Activated T-helper 2 cell treated with anti-CD3 and anti-CD28 coated beads, Interferon-gamma antibody, Interleukin-2, Interleukin-4, amounts not matched to agents 10 μg/mL and 5 μg/mL and 100 μg/mL, durations not matched to agents 14 hours and 24 hours and 36 hours (primary cell): ENCODE data around the gene KCTD6. TPM values are rescaled to one million over a fixed set of nuclear protein-coding genes. Genes with fewer than 3 reads are reported as not detected.

Experiments used
- DNase-seq: peaks from one replicate; pipeline ENCODE4 v3.0.0; 2021; ENCODE audit warnings: low spot score
- H3K27ac Mint-ChIP-seq: one replicate; pipeline ENCODE4 v1.8.0; 2021; ENCODE audit warnings: mixed read lengths
- H3K27me3 Mint-ChIP-seq: one replicate; pipeline ENCODE4 v1.8.0; 2021; ENCODE audit warnings: low read depth, mixed read lengths
- H3K36me3 Mint-ChIP-seq: one replicate; pipeline ENCODE4 v1.8.0; 2021; ENCODE audit warnings: low read depth, mixed read lengths
- H3K4me1 Mint-ChIP-seq: one replicate; pipeline ENCODE4 v1.8.0; 2021; ENCODE audit warnings: low read depth, mixed read lengths
- H3K4me3 Mint-ChIP-seq: one replicate; pipeline ENCODE4 v1.8.0; 2021; ENCODE audit warnings: low read depth, mild to moderate bottlenecking, moderate library complexity, mixed read lengths
- H3K9me3 Mint-ChIP-seq: one replicate; pipeline ENCODE4 v1.8.0; 2021; ENCODE audit warnings: mixed read lengths
- intact Hi-C: fragments of 100-400 bp; cut with micrococcal nuclease; formaldehyde crosslinking; loops from one replicate; pipeline ENCODE4 v1.15.1; 2023
- total RNA-seq: library from RNA; stranded (reverse); gene quantifications from 2 replicates; pipeline ENCODE4 v1.2.3, GENCODE V29; 2022

Gene KCTD6
- total RNA-seq = 7.2 and 8.7 TPM in 2 replicates

GRCh38 chr3:58491506-58492402 lies at the start of gene KCTD6:
TSS of gene KCTD6 (plus strand) at chr3:58492096. CDS start at chr3:58498756, 6,660 bp downstream.
- peaks cover 35% of the 10 kb centered on the region for H3K27me3 Mint-ChIP-seq
- intact Hi-C loops = loop anchor here (1.0 to 10.0 kb wide), 7 partner anchors 20 to 257 kb away; partner anchors contain the start of genes ABHD6, HTD2, PDHB and RPP14
- peak within 1 kb of the TSS; percentile 84 for H3K27ac Mint-ChIP-seq
- no peaks in the 10 kb centered on the region for H3K9me3 Mint-ChIP-seq
- no peaks in the 10 kb centered on the region for H3K36me3 Mint-ChIP-seq
- H3K4me3 Mint-ChIP-seq = peak within 1 kb of the TSS; percentile 96
- peak; percentile 87 for DNase-seq
- H3K4me1 Mint-ChIP-seq = peaks cover 37% of the 10 kb centered on the region

GRCh38 chr3:58452176-58452575 lies 39.7 kb upstream of the KCTD6 start:
- intact Hi-C loops = no loop called here
- Mint-ChIP-seq H3K4me3 (no peak overlapping the region), H3K4me1 (peaks cover 2% of the 10 kb centered on the region), H3K36me3 (peaks cover 2% of the 10 kb centered on the region), H3K27me3 (peaks cover 4% of the 10 kb centered on the region), H3K27ac (no peak overlapping the region), H3K9me3 (peaks cover 30% of the 10 kb centered on the region)
- DNase-seq = no peak

DNA sequence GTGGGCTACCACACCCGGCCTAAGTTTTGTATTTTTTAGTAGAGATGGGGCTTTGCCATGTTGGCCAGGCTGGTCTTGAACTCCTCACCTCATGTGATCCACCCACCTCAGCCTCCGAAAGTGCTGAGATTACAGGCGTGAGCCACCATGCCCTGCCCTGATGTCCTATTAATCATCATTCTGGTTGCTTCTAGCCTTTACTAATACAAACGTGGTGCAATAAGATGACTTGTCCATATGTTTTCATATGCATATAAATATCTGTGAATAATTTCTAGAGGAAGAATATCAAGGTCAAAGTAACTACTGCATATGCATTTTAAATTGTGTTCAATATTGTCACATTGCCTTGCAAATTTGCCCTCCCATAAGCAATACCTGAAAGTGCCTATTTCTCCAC lies 32.7 kb upstream of the KCTD6 start:
- peaks cover 17% of the 10 kb centered on the region for H3K9me3 Mint-ChIP-seq
- H3K4me1 Mint-ChIP-seq = peaks cover 12% of the 10 kb centered on the region
- no peaks in the 10 kb centered on the region for H3K36me3 Mint-ChIP-seq
- H3K27me3 Mint-ChIP-seq = peaks cover 4% of the 10 kb centered on the region
- intact Hi-C loops = no loop called here
- no peak overlapping the region for H3K4me3 Mint-ChIP-seq
- DNase-seq = no peak
- H3K27ac Mint-ChIP-seq = no peak overlapping the region

DNA sequence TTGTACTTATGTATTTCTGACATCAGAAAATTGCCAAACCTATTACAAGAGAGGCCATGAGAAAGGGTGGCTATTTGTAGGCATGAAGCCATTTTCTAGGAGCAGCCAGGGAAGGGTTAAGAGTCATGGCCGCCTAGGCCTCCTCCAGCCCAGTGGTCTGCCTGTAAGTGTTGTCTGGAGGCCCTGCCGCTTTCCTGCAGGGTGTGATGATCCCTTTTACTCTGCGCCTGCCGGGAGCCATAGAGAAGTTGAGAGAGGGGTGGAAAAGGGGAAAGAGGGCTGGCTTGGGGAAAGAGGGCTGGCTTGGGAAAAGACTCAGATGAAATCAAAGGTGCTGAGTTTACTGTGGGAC lies 29.1 kb upstream of the KCTD6 start:
- Mint-ChIP-seq H3K27me3 (peaks cover 4% of the 10 kb centered on the region), H3K36me3 (no peaks in the 10 kb centered on the region), H3K4me1 (peaks cover 19% of the 10 kb centered on the region), H3K27ac (no peak overlapping the region), H3K4me3 (no peak overlapping the region), H3K9me3 (no peaks in the 10 kb centered on the region)
- no peak for DNase-seq
- intact Hi-C loops = loop anchor here (1.0 kb wide), 3 partner anchors 8 to 69 kb away; no protein-coding TSS in a partner anchor

- peaks cover 19% of the 10 kb centered on the region for H3K4me1 Mint-ChIP-seq
- no peak overlapping the region for H3K27ac Mint-ChIP-seq
- no peak overlapping the region for H3K4me3 Mint-ChIP-seq
- intact Hi-C loops = loop anchor here (1.0 kb wide), 3 partner anchors 8 to 69 kb away; no protein-coding TSS in a partner anchor
- DNase-seq = peak; percentile 61
- no peaks in the 10 kb centered on the region for H3K36me3 Mint-ChIP-seq
- H3K27me3 Mint-ChIP-seq = peaks cover 4% of the 10 kb centered on the region
- no peaks in the 10 kb centered on the region for H3K9me3 Mint-ChIP-seq
Observed at GRCh38 chr3:58463181-58463941, 28.5 kb upstream of the KCTD6 start.

DNA sequence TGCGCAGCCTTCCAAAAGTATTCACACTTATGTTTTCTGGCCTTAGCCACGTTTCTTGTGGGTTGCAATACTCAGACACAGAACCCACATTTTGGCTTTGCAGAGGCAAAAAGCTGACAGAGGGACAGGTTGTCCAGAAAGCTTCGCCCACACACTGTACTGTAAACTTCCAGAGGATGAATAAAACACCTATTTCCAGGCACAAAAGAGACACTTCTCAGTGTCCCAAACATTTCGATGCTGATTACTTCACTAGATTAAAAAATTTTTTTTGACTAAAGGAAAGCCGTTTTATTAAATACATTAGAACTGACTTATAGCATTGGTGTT lies 28.0 kb upstream of the KCTD6 start:
- H3K36me3 Mint-ChIP-seq = no peaks in the 10 kb centered on the region
- H3K27ac Mint-ChIP-seq = no peak overlapping the region
- H3K9me3 Mint-ChIP-seq = no peaks in the 10 kb centered on the region
- peaks cover 21% of the 10 kb centered on the region for H3K4me1 Mint-ChIP-seq
- intact Hi-C loops = loop anchor here (1.0 kb wide), 3 partner anchors 7 to 68 kb away; no protein-coding TSS in a partner anchor
- peaks cover 4% of the 10 kb centered on the region for H3K27me3 Mint-ChIP-seq
- no peak for DNase-seq
- no peak overlapping the region for H3K4me3 Mint-ChIP-seq

- H3K4me1 Mint-ChIP-seq = peaks cover 25% of the 10 kb centered on the region
- peaks cover 4% of the 10 kb centered on the region for H3K27me3 Mint-ChIP-seq
- H3K4me3 Mint-ChIP-seq = no peak overlapping the region
- no peaks in the 10 kb centered on the region for H3K36me3 Mint-ChIP-seq
- H3K27ac Mint-ChIP-seq = no peak overlapping the region
- intact Hi-C loops = no loop called here
- H3K9me3 Mint-ChIP-seq = no peaks in the 10 kb centered on the region
- no peak for DNase-seq
Observed at GRCh38 chr3:58464866-58465265, 27.0 kb upstream of the KCTD6 start.

- Mint-ChIP-seq H3K36me3 (no peaks in the 10 kb centered on the region), H3K4me1 (peaks cover 41% of the 10 kb centered on the region), H3K27ac (no peak overlapping the region), H3K27me3 (no peaks in the 10 kb centered on the region), H3K9me3 (no peaks in the 10 kb centered on the region), H3K4me3 (no peak overlapping the region)
- DNase-seq = no peak
- intact Hi-C loops = no loop called here
Observed at GRCh38 chr3:58466899-58467563, 24.9 kb upstream of the KCTD6 start.

GRCh38 chr3:58469096-58469495 lies 22.8 kb upstream of the KCTD6 start:
- H3K27me3 Mint-ChIP-seq = no peaks in the 10 kb centered on the region
- no peaks in the 10 kb centered on the region for H3K36me3 Mint-ChIP-seq
- H3K4me3 Mint-ChIP-seq = no peak overlapping the region
- no peaks in the 10 kb centered on the region for H3K9me3 Mint-ChIP-seq
- peaks cover 41% of the 10 kb centered on the region for H3K4me1 Mint-ChIP-seq
- intact Hi-C loops = no loop called here
- H3K27ac Mint-ChIP-seq = no peak overlapping the region
- no peak for DNase-seq

GRCh38 chr3:58470363-58471024 lies 21.4 kb upstream of the KCTD6 start:
- Mint-ChIP-seq H3K36me3 (no peaks in the 10 kb centered on the region), H3K4me1 (peaks cover 50% of the 10 kb centered on the region), H3K4me3 (no peak overlapping the region), H3K27ac (peak overlapping the region; percentile 76), H3K27me3 (no peaks in the 10 kb centered on the region), H3K9me3 (no peaks in the 10 kb centered on the region)
- intact Hi-C loops = loop anchor here (1.0 to 5.0 kb wide), 5 partner anchors 7 to 113 kb away; partner anchors contain the start of gene PDHB
- no peak for DNase-seq

DNA sequence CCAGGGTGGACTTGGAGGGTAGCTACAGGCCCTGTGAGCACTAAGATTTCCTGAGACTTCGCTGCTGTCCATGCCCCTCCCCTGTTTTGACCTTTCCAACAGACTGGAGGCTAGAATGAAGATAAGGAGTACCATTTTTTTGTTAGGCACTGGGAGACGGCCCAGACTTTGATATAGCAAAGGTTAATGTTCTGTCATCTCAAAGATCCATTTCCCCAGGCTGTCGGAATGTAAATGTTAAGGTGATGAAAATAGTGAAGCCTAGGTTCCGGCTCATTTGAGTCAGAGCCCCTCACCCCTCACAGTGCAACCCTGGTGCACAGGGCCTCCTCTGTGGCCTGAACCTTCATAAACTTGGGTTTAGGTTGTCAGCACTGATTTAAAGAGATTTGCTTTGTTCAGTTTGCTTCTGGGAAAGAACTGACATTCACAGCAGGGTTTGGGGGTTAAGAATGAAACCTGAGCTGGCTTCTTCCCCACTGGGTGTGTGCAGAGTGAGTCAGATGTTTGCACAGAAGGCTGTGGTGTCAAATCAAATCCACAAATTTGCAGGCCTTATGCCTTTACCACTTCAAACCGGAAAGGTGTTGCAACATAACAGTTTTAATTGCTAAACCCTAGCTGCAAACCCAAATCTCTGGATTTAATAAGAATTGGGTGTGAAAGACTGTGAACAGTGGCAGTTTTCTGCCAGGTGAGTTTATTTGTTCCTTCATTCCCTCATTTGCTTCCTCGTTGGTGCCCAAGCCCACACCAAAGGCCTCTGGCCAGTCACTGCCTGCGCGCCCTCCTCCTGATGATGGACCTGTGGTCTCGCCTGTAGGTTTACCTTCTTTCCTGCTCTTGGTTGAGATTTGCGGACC lies 20.6 kb upstream of the KCTD6 start:
- H3K27me3 Mint-ChIP-seq = no peaks in the 10 kb centered on the region
- peak; percentile 62 for DNase-seq
- no peaks in the 10 kb centered on the region for H3K9me3 Mint-ChIP-seq
- peaks cover 48% of the 10 kb centered on the region for H3K4me1 Mint-ChIP-seq
- peak overlapping the region; percentile 76 for H3K27ac Mint-ChIP-seq
- H3K36me3 Mint-ChIP-seq = no peaks in the 10 kb centered on the region
- intact Hi-C loops = loop anchor here (1.0 to 5.0 kb wide), 5 partner anchors 8 to 114 kb away; partner anchors contain the start of gene PDHB
- no peak overlapping the region for H3K4me3 Mint-ChIP-seq
